ENCODE data around the gene PRPH2.

DNA sequence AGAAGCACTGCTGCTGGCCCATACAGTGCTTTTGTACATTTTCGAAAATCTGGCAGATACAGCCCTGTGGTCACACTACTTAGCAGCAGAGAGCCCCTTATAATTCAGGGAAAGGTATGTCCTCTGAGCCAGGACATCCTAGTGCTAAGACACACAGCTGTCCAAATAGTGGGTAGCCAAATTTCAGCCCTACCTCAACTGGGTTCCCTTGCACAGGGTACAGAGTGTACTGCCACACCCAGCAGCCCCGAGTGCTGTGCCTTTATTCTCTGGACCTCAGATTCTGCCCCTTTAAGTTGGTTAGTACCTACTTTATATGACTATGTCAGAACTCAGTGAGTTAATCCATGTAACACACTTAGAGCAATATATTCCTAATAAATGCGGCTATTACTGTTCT is 47.6 kb downstream of the PRPH2 start:
- TF ChIP-seq, protein P1, sequence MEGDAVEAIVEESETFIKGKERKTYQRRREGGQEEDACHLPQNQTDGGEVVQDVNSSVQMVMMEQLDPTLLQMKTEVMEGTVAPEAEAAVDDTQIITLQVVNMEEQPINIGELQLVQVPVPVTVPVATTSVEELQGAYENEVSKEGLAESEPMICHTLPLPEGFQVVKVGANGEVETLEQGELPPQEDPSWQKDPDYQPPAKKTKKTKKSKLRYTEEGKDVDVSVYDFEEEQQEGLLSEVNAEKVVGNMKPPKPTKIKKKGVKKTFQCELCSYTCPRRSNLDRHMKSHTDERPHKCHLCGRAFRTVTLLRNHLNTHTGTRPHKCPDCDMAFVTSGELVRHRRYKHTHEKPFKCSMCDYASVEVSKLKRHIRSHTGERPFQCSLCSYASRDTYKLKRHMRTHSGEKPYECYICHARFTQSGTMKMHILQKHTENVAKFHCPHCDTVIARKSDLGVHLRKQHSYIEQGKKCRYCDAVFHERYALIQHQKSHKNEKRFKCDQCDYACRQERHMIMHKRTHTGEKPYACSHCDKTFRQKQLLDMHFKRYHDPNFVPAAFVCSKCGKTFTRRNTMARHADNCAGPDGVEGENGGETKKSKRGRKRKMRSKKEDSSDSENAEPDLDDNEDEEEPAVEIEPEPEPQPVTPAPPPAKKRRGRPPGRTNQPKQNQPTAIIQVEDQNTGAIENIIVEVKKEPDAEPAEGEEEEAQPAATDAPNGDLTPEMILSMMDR (IDR thresholded peaks at IDR 0.05; ENCODE audit: insufficient read depth, low read length, poor library complexity, severe bottlenecking), result no peak
- no peak for TF ChIP-seq EZH2phosphoT487 (conservative IDR thresholded peaks at IDR 0.05; ENCODE audit: low read length)

All from SU-DHL-6 (cell line).